Left lung (tissue), 10 donors: Measurements from ENCODE around the gene KRT75. TPM values are rescaled to one million over a fixed set of nuclear protein-coding genes. Genes with fewer than 3 reads are reported as not detected.
"Not testable (repeated sequence)": the region's sequence is repeated elsewhere in the genome, so short reads cannot be mapped to it uniquely, and the experiment has no call there.

Source experiments
- ATAC-seq: fragments of 200-7000 bp; cut with Tn5 transposase; one replicate; pipeline ENCODE4 v1.9.1; 2020; ENCODE audit warnings: moderate library complexity
- DNase-seq, 4 donors: peaks; one replicate each; pipeline ENCODE4 v3.0.0-alpha.2; 2013 to 2020
- H3K27ac ChIP-seq, 2 donors: fragments of 200-600 bp; sonication (generic) in 1 of 2; one replicate each; pipeline versions ENCODE4 v1.5.0 to v1.8.0; 2020 to 2021
- H3K27me3 ChIP-seq, 2 donors: fragments of 200-600 bp; sonication (generic) in 1 of 2; one replicate each; pipeline versions ENCODE4 v1.5.0 to v1.8.0; 2020 to 2021
- H3K36me3 ChIP-seq, 2 donors: fragments of 200-600 bp; sonication (generic) in 1 of 2; one replicate each; pipeline versions ENCODE4 v1.5.0 to v1.8.0; 2020 to 2021
- H3K4me1 ChIP-seq, 2 donors: fragments of 200-600 bp; one replicate each; pipeline ENCODE4 v1.8.0; 2021
- H3K4me3 ChIP-seq, 2 donors: fragments of 200-600 bp; sonication (generic) in 1 of 2; one replicate each; pipeline versions ENCODE4 v1.5.0 to v1.8.0; 2020 to 2021; ENCODE audit warnings: mild to moderate bottlenecking in 1 of 2
- H3K9me3 ChIP-seq, 2 donors: fragments of 200-600 bp; sonication (generic) in 1 of 2; one replicate each; pipeline versions ENCODE4 v1.5.0 to v1.8.0; 2020 to 2021
- intact Hi-C, 2 donors: fragments of 100-400 bp; cut with DNase I; formaldehyde crosslinking; loops; one replicate each; pipeline versions ENCODE4 v1.11.2 to v1.14.2; 2022
- polyA plus RNA-seq, 6 donors: library from polyadenylated mRNA; unstranded; fragments of 120-200 nt; gene quantifications; one replicate each; pipeline ENCODE4 v1.2.1, GENCODE V29; 2013; ENCODE audit not compliant: insufficient read length in 6 of 6
- total RNA-seq, 2 donors: library from RNA; stranded (reverse); fragmentation: NEBNext Ultra II Directional; extraction: Animal tissue kit (Norgen Biotek cat#: 25700); gene quantifications; one replicate each; pipeline ENCODE4 v1.2.1, GENCODE V29; 2021
- TF ChIP-seq, protein P1 (sequence below), 2 donors: fragments of 200-600 bp; sonication (generic) in 1 of 2; IDR thresholded peaks; one replicate each; pipeline versions ENCODE4 v1.5.0 to v1.8.0; 2021; ENCODE audit warnings: antibody characterized with exemption in 2 of 2
- donor health status: DM: no; HTN: yes; CAD: no.
- donor health status: DM: no; HTN: no; CAD: no.

Gene KRT75
- total and polyA plus RNA-seq, 8 donors, result not detected

- ATAC-seq, result no peak
- Histone ChIP-seq H3K4me3 (no peak overlapping the region), H3K4me1 (no peaks in the 10 kb centered on the region), H3K27me3 (peaks cover 0 to 15% of the 10 kb centered on the region in 2 donors), H3K27ac (no peak overlapping the region), H3K36me3 (no peaks in the 10 kb centered on the region), H3K9me3 (no peaks in the 10 kb centered on the region)
- TF ChIP-seq, protein P1, sequence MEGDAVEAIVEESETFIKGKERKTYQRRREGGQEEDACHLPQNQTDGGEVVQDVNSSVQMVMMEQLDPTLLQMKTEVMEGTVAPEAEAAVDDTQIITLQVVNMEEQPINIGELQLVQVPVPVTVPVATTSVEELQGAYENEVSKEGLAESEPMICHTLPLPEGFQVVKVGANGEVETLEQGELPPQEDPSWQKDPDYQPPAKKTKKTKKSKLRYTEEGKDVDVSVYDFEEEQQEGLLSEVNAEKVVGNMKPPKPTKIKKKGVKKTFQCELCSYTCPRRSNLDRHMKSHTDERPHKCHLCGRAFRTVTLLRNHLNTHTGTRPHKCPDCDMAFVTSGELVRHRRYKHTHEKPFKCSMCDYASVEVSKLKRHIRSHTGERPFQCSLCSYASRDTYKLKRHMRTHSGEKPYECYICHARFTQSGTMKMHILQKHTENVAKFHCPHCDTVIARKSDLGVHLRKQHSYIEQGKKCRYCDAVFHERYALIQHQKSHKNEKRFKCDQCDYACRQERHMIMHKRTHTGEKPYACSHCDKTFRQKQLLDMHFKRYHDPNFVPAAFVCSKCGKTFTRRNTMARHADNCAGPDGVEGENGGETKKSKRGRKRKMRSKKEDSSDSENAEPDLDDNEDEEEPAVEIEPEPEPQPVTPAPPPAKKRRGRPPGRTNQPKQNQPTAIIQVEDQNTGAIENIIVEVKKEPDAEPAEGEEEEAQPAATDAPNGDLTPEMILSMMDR (IDR thresholded peaks at IDR 0.05), result no peak
- no peak for DNase-seq
- intact Hi-C loops, result no loop called here
These were observed 21.0 kb downstream of the KRT75 start for GRCh38 chr12:52413202-52413601.

GRCh38 chr12:52411815-52412214 lies 22.4 kb downstream of the KRT75 start:
- DNase-seq (no peak), ATAC-seq (no peak)
- Histone ChIP-seq H3K36me3 (no peaks in the 10 kb centered on the region), H3K4me1 (no peaks in the 10 kb centered on the region), H3K27me3 (peaks cover 0 to 22% of the 10 kb centered on the region in 2 donors), H3K9me3 (no peaks in the 10 kb centered on the region), H3K4me3 (no peak overlapping the region), H3K27ac (no peak overlapping the region)
- TF ChIP-seq, protein P1 (IDR thresholded peaks at IDR 0.05), result no peak
- intact Hi-C loops, result no loop called here

DNA sequence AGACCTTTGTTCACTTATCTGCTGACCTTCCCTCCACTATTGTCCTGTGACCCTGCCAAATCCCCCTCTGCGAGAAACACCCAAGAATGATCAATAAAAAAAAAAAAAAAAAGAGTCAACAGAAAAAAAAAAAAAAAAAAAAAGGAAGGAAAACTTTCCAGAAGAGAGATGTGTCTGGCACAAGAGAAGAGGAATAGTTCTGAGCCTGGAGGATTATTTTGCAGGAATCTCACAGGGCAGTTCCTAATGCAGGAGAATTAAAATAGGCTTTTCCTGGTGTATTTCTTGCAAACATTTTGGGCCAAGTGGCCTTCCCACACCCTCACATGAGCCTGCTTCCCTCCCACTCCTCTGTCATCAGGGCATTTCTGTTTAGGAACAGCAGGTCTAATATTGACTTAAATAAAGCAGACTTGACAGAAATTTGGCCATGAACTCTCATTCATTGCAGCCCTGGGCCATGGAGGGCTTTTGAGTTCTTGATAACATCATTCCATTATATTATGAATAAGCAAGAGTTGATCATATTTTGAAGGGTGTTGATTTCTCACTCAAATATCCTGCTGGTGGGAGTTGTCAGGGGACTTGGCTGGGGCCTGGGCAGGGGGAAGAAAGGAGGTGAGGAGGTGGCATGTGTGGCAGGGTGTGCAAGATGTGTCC lies 23.5 kb downstream of the KRT75 start:
- not testable (repeated sequence) for H3K9me3 ChIP-seq, ATAC-seq

GRCh38 chr12:52407918-52408317 lies 26.3 kb downstream of the KRT75 start:
- no peak overlapping the region for H3K27ac ChIP-seq
- H3K4me1 ChIP-seq, result no peaks in the 10 kb centered on the region
- DNase-seq (peak in 1 of 4 donors; percentile 66), ATAC-seq (no peak)
- H3K36me3 ChIP-seq, result no peaks in the 10 kb centered on the region
- intact Hi-C loops, result no loop called here
- TF ChIP-seq, protein P1 (IDR thresholded peaks at IDR 0.05), result no peak
- H3K27me3 ChIP-seq, result peaks cover 0 to 23% of the 10 kb centered on the region in 2 donors
- H3K9me3 ChIP-seq, result no peaks in the 10 kb centered on the region
- no peak overlapping the region for H3K4me3 ChIP-seq

More for the DNA sequence above, 23.5 kb downstream of the KRT75 start:
- H3K27me3 ChIP-seq, result peaks cover 0 to 31% of the 10 kb centered on the region in 2 donors
- H3K27ac ChIP-seq, H3K4me3 ChIP-seq, H3K4me1 ChIP-seq, intact Hi-C loops, DNase-seq, H3K36me3 ChIP-seq: not testable (repeated sequence)

DNA sequence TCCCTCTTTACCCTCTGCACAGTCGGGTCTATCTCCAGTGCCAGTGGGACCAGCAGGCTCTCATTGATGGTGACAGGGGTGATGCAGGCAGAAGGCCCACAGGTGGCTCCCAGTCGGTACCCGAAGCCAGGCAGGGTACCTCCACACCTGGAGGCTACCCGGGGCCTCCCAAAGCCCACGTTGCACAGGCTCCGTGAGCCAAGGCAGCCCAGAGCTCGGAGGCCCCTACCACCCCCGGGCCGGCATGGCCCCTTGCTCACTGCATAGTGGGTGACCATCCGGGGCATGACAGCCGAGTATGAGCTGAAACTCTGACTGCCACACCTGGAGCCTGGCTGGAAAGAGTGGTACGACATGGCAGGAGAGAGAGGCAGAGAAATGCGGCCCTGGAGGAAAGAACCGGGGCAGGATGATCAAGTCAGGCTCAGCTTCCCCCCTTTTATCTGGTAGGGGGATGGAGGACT lies 28.2 kb downstream of the KRT75 start, which contains the start of gene KRT82:
TSS of gene KRT82 (minus strand) at position 414 of the 464 bp plus-strand sequence. CDS start at position 356, 58 bp downstream.
- no peaks in the 10 kb centered on the region for H3K9me3 ChIP-seq
- no peak within 1 kb of the TSS for H3K4me3 ChIP-seq
- intact Hi-C loops, result no loop called here
- DNase-seq (peak in 1 of 4 donors; percentile 58), ATAC-seq (no peak)
- no peaks in the 10 kb centered on the region for H3K36me3 ChIP-seq
- peaks cover 0 to 18% of the 10 kb centered on the region in 2 donors for H3K27me3 ChIP-seq
- TF ChIP-seq, protein P1 (IDR thresholded peaks at IDR 0.05), result no peak
- no peak within 1 kb of the TSS for H3K27ac ChIP-seq
- H3K4me1 ChIP-seq, result no peaks in the 10 kb centered on the region
